ENCODE measurements around the gene CDC123. TPM values are rescaled to one million over a fixed set of nuclear protein-coding genes. Genes with fewer than 3 reads are reported as not detected.
"Not testable (repeated sequence)": the region's sequence is repeated elsewhere in the genome, so short reads cannot be mapped to it uniquely, and the experiment has no call there.

Gene CDC123
- total and polyA plus RNA-seq, 2 donors (not counting 3 experiments of a cell fraction or from before 2014, with no cell fraction given): 65.6 to 106 TPM

DNA sequence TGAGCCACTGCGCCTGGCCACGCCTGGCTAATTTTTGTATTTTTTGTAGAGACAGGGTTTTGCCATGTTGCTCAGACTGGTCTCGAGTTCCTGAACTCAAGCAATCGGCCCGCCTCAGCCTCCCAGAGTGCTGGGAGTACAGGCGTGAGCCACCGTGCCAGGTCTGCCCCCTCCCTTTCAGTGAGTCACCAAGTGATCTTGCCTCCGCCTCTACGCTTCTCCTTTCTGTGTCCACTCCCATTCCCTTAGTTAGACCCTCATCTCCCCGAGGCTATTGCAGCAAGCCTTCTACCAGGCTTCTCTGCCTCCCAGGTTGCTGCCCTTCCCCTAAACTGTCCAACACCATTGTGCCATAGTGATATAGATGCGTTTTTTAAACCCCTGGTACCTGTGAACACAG is 32.9 kb downstream of the CDC123 start:
- POLR2A ChIA-PET: no interaction called here
- no peak overlapping the region for H3K9ac ChIP-seq (replicated peaks; ENCODE audit: extremely low read depth, insufficient read depth, low read length)
- no peaks in the 10 kb centered on the region for H4K20me1 ChIP-seq (replicated peaks; ENCODE audit: control insufficient read depth, extremely low read depth, insufficient read depth, low read length)
- BruUV-seq (replicated peaks): no TSS peak
- no peak overlapping the region for H3K27ac ChIP-seq (ENCODE audit: insufficient read depth, low read depth, low read length)
- H2AFZ ChIP-seq (ENCODE audit: low read depth, low read length): no peak overlapping the region
- no peak overlapping the region for H3K4me2 ChIP-seq (ENCODE audit: insufficient read depth, low read length)
- dilution Hi-C loops (cut with MboI; ENCODE audit: extremely low pct_ligation_motif_present, low sequenced_read_pairs): no loop called here
- peaks cover 0 to 3% of the 10 kb centered on the region in 2 experiments for H3K36me3 ChIP-seq (ENCODE audit: control insufficient read depth in 2 of 2, extremely low read depth in 1 of 2, insufficient read depth in 2 of 2, low read length in 2 of 2)
- no peaks in the 10 kb centered on the region for H3K27me3 ChIP-seq (ENCODE audit: control insufficient read depth in 2 of 2, insufficient read depth in 2 of 2, low read length in 2 of 2)
- intact Hi-C loops (cut with micrococcal nuclease): no loop called here
- FAIRE-seq: no peak
- TF ChIP-seq POLR2AphosphoS5 (IDR thresholded peaks at IDR 0.05; ENCODE audit: insufficient read depth, low read depth, low read length) (no peak), FOS (IDR thresholded peaks at IDR 0.05; ENCODE audit: borderline replicate concordance, insufficient read depth, low read length) (no peak), MAX (IDR thresholded peaks at IDR 0.05; ENCODE audit: insufficient read depth, insufficient read length) (no peak), MYC (IDR thresholded peaks at IDR 0.05; ENCODE audit: low read depth, low read length) (no peak), EZH2 (IDR thresholded peaks at IDR 0.05; ENCODE audit: borderline replicate concordance, low read depth, low read length, severe bottlenecking) (no peak), GATA2 (IDR thresholded peaks at IDR 0.05; ENCODE audit: insufficient read depth, insufficient read length, low read depth, low read length) (no peak), POLR2A (IDR thresholded peaks at IDR 0.05; ENCODE audit: low read depth, low read length) (no peak), CTCF (IDR thresholded peaks at IDR 0.05; ENCODE audit: extremely low read depth in 1 of 2, insufficient read depth in 1 of 2, low read depth in 1 of 2, low read length in 2 of 2) (no peak), JUN (IDR thresholded peaks at IDR 0.05; ENCODE audit: borderline replicate concordance, insufficient read depth, insufficient read length, low read depth) (no peak)
- no peaks in the 10 kb centered on the region for H3K4me1 ChIP-seq (ENCODE audit: control insufficient read depth, extremely low read depth, insufficient read depth, low read length)
- peaks cover under 1% of the 10 kb centered on the region for H3K79me2 ChIP-seq (ENCODE audit: control insufficient read depth, insufficient read depth, low read length)
- no peak for DNase-seq (ENCODE audit: low read depth, low spot score)
- CTCF ChIA-PET: interaction anchor here (1.1 kb wide), 1 partner anchor 15 kb away, joined by 5 read pairs; no protein-coding TSS in a partner anchor
- H3K9me1 ChIP-seq (replicated peaks; ENCODE audit: control insufficient read depth, extremely low read depth, insufficient read depth, low read length): no peaks in the 10 kb centered on the region
- H3K4me3 ChIP-seq (replicated peaks in 1 of 3; ENCODE audit: insufficient read depth in 1 of 3, low read depth in 1 of 3, low read length in 3 of 3): no peak overlapping the region
- no peaks in the 10 kb centered on the region for H3K9me3 ChIP-seq (replicated peaks; ENCODE audit: control insufficient read depth, insufficient read depth, low read length)

DNA sequence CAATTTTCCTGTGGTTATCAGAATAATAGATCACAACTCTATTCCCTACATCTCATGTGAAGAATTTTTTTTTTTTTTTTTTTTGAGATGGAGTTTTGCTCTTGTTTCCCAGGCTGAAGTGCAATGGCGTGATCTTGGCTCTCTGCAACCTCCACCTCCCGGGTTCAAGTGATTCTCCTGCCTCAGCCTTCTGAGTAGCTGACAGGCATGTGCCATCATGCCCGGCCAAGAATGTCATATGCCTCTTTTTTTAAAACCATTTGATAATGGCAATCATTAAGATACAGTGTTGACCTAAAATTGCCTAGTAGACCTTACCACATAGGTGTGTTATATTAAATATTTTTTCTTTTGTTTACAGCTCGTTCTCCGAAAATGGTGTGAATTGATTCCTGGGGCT is 38.7 kb downstream of the CDC123 start:
- BruUV-seq (replicated peaks); H3K4me1 ChIP-seq (ENCODE audit: control insufficient read depth, extremely low read depth, insufficient read depth, low read length); H3K9ac ChIP-seq (replicated peaks; ENCODE audit: extremely low read depth, insufficient read depth, low read length); H3K9me1 ChIP-seq (replicated peaks; ENCODE audit: control insufficient read depth, extremely low read depth, insufficient read depth, low read length); dilution Hi-C loops (cut with MboI; ENCODE audit: extremely low pct_ligation_motif_present, low sequenced_read_pairs); H4K20me1 ChIP-seq (replicated peaks; ENCODE audit: control insufficient read depth, extremely low read depth, insufficient read depth, low read length); H3K27me3 ChIP-seq (ENCODE audit: control insufficient read depth in 2 of 2, insufficient read depth in 2 of 2, low read length in 2 of 2); DNase-seq (ENCODE audit: low read depth, low spot score); H3K9me3 ChIP-seq (replicated peaks; ENCODE audit: control insufficient read depth, insufficient read depth, low read length); POLR2A ChIA-PET; CTCF ChIA-PET; H3K4me2 ChIP-seq (ENCODE audit: insufficient read depth, low read length); H3K79me2 ChIP-seq (ENCODE audit: control insufficient read depth, insufficient read depth, low read length); FAIRE-seq; H3K4me3 ChIP-seq (replicated peaks in 1 of 3; ENCODE audit: insufficient read depth in 1 of 3, low read depth in 1 of 3, low read length in 3 of 3); intact Hi-C loops (cut with micrococcal nuclease); H2AFZ ChIP-seq (ENCODE audit: low read depth, low read length): not testable (repeated sequence)
- Histone ChIP-seq H3K36me3 (ENCODE audit: control insufficient read depth in 2 of 2, extremely low read depth in 1 of 2, insufficient read depth in 2 of 2, low read length in 2 of 2) (peaks cover 5 to 18% of the 10 kb centered on the region in 2 experiments), H3K27ac (ENCODE audit: insufficient read depth, low read depth, low read length) (peak overlapping the region; percentile 52)

All from endothelial cell of umbilical vein (primary cell).